HG02798 (cell line): ENCODE results near the gene BOLL.
"Not testable (repeated sequence)": the region's sequence is repeated elsewhere in the genome, so short reads cannot be mapped to it uniquely, and the experiment has no call there.

ENCODE experiments used
- ATAC-seq: cut with Tn5 transposase; IDR thresholded peaks from one replicate; pipeline ENCODE4 v1.9.1; 2021; ENCODE audit warnings: mild to moderate bottlenecking; ENCODE audit not compliant: unreplicated experiment, poor library complexity

Gene BOLL

DNA sequence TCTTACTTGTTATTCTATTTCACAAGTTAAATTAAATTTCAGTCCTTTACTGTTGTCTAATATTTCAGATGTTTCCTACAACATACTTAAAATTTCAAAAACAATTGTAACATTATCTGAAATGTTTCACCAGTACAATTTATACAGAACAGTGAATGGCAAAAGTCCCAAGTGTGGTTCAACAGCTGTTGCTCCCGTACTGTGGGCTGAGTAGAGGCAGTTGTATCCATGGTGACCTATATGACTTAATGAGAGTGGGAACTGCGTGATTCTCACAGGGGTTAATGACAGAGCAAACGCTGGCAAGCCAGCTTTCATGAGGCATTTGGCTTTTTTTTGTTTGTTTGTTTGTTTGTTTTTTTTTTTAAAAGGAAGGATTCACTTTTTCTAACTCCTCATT is 13.9 kb upstream of the BOLL start:
- ATAC-seq, result no peak

DNA sequence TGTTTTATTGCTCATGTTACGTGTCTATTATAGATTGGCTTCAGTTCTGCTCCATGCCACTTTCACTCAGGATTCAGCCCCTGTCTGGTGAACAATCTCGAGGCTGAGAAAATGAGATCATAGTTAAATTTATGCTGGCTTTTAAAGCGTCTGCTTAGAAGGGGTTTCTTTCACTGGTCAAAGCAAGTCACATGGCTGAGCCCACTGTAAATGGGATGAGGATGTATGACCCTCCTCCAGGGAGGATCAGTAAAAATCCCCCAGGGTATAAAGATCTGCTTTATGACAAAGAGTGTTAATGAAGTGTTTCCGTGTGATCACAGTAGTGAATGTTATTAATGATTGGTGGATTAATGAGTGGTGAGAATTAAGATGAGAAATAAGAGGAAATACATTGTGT is 13.1 kb upstream of the BOLL start:
- ATAC-seq, result no peak

DNA sequence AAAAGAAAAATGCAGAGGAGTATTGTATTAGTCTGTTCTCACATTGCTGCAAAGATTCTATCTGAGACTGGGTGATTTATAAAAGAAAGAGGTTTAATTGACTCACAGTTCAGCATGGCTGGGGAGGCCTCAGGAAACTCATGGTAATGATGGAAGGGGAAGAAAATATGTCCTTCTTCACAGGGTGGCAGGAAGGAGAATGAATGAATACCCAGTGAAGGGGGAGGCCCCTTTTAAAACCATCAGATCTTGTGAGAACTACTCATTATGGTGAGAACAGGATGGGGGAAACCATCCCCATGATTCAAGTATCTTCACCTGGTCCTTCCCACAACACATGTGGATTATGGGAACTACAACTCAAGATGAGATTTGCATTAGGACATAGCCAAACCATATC is 10.2 kb upstream of the BOLL start:
- no peak for ATAC-seq

DNA sequence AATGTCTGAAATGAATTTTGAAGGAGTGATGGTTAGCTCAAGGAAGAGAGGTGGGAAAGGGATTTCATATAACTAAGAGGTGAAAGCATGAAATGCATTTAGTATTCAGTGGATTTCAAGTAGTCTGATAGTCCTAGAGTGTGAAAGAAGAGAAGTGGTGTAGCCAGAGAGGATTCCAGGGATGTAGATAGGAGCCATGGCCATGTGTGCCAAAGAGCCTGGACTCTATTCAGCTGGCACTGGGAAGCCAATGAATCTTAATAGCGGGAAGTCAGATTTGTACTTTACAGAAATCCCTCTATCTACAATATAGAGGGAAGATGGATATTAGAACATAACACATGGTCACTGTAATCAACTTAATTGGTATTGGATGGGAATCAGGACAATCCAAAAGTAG is 8.3 kb upstream of the BOLL start:
- ATAC-seq, result no peak

DNA sequence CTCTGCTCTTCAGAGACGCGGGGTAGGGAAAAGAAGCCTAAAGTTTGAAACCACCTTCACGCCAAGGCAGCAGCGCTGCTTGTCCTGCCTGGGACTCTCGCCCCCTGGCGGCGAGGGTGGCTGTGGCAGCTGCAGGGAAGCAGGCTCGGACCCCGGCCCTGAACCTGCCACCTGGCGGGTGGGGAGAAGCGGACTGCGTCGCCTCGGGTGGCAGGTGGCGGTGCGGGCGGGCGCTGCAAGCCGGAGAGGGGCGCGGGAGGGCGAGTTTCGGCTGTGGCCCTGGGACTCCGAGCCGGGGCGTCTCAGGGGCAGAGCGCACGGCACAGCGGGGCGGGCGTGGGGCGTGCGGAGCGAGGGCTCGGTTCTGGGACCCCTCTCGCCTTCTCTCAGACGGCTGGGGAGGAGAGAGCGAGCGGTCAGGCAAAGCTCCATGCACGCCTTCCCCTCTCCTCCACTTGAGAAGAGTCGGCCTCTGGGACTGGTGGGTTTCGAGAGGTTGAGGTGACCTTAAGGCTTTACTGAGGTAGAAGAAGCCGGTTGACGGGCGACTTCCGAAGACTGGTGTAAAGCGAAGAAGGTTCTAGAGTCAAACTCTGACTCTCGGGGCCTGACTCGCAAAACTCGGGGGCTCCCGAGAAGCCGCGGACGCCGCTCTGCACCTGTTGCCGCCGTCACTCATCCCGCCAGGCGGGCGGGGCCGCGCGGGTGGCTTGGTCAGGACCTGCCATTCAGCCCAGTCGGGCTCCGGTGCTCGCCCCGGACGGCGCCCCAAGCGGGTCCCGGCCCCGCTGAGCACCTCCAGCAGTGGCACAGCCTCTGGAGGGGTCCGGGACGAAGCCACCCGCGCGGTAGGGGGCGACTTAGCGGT is 1.1 kb upstream of the BOLL start:
- peak; percentile 78 for ATAC-seq

DNA sequence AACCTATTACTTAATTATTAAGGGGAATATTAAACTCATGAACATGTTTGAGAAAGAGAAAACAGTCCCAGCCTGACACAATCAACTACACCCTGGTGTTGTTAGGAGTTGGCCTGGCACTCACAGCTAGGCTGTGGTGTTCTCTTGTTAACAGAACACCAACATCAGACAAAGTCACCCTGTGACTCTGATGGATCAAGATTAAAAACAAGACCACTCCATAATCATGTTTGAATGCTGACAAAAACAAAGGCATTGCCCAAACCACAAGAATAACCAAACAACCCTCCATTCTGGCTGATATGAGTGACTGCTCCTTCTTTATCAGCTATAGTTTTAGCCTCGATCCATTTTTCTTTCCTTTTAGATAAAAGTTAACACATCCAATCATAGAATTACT is 3.0 kb downstream of the BOLL start:
- ATAC-seq, result no peak

DNA sequence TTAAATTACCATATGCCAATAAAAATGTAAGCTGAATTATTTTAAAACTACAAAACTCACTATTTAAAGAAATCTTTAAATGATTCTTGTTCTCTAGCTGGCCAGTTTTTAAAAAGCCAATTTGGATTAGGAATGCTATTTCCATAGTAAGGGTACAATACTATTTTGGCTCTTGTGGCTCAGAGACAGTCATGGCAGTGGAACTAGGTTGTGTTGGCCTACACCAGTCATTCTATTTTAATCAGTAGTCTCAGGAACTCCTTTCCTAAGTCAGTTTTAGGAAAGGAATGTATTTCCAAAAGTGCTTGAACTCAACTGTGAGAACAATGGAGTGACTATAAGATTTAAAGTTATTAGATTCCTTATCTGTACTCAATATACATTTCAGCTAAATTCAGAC is 5.9 kb downstream of the BOLL start:
- no peak for ATAC-seq

DNA sequence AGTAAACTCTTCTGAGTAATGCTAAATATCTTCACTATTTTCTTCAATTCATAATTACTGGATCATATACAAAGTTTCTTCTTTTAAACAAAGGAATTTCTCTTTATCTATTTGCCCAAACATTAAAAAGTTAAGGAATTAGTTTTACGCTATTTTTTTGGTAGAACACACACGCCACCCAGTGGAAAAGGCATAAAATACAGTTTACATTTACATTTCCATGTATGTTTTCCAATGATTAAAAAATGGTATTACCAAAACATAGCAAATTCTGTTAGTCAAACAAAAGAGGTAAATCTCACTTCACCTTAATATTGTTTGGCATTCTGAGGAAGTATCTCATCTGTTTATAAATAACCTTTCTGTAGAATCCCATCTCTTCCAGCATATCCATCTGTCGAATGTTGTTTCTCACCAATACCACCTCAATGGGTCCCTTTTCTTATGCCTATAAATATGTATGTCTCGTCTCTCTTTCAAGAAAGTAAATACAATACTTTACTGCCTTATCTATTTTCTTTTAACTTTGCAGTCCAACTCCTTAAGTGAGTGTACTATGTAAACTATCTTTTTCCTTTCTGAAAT is 7.2 kb downstream of the BOLL start:
- ATAC-seq, result no peak

DNA sequence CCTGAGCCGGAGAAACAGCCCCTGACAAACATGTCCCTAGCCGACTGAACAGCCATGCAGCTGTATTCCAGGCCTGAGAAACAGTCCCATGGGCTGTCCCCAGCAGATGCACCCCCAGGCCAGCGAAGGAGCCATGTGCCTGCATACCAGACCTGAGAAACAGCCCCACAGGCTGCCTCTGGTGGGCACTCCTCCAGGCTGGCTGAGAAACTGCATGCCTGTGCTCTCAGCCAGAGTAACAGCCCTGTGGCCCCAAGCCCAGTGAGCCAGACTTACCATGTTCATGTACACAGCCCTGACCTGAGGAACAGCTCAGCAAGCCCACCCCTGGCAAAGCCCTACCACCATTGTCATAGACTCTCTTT is 24.8 kb downstream of the BOLL start:
- no peak for ATAC-seq

DNA sequence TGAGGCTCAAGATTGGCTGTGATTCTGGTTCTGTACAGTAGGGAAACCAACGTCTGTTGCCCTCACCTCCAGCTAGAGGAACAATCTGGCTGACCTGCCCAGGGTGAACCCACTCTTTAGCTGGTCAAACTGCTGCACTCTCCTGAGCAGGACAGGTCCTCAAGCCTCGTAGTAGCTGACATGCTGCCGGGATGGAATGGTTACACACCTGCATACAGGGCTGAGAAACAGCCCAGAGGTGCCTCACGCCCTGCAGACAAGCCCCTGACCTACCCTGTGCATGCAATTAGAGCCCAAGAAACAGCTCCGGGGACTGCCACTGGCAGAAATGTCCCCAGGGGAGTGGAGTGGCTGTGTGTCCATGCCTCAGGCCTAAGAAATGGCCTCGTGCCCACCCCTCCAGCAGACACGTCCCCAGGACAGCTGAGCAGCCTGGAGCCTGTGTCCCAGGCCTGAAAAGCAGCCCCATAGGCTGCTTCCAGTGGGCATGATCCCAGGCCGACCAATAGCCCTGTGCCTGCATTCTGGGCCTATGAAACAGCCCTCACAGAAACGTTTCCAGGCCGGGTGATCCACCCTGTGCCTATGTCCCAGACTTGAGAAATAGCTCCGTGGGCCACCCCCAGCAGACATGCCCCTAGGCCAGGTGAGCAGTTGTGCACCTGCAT is 25.4 kb downstream of the BOLL start:
- no peak for ATAC-seq

DNA sequence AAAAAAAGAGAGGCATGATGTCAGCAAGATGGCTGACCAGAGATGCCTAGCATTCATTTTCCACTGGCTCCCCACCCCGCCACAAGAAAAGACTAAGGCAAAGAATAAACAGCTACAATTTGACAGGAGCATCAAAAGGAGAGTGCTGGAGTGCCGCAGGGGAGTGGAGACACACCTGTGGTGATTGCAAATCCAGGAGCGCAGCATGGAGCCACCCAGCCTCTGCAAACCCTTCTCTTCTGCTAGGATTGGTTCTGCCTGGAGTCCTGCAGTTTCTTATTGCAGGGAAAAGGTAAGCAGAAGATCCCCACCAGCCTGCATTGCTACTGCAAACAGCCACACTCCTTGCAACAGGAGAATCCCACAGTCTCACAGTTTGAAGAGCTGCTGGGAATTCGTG is 26.1 kb downstream of the BOLL start:
- ATAC-seq, result no peak

DNA sequence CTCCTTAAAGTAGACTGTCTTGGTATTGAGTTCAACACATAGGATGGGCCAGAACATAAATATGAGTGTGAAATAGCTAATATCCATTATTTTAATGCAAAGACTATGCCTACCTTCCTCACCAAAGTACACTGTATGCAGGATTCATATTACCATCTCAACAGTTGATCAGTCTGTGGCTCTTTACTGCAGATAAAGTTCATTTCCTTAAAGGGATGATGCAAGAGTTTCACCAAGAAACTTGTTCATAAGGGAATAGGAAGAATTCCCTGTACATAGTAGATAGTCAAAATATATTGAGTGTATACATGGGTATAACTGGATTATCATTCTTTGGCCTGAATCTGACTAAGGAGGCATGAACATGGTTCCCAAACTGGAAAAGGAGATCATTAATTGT is 44.9 kb downstream of the BOLL start:
- ATAC-seq, result no peak

DNA sequence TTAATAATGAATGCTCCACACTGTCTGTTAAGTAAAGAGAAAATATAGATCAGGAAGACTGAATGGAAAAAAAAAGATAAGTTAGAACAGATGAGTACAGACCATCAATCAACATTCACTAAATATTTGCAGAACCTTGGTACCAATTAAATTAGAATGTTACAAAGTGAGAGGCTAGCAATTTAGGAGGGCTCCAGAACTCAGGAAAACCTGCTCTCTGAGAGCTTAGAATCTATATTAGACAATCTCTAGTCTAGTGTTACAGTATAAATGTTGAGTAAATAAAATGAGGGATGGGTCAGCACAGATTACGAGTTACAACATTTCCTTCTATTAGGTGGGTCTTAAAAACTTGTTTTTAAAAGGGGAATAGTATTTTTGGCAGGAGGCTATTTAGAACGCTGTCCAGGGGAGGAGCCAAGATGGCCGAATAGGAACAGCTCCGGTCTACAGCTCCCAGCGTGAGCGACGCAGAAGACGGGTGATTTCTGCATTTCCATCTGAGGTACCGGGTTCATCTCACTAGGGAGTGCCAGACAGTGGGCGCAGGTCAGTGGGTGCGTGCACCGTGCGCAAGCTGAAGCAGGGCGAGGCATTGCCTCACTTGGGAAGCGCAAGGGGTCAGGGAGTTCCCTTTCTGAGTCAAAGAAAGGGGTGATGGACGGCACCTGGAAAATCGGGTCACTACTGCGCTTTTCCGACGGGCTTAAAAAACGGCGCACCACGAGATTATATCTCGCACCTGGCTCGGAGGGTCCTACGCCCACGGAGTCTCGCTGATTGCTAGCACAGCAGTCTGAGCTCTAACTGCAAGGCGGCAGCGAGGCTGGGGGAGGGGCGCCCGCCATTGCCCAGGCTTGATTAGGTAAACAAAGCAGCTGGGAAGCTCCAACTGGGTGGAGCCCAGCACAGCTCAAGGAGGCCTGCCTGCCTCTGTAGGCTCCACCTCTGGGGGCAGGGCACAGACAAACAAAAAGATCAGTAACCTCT is 56.3 kb downstream of the BOLL start:
- not testable (repeated sequence) for ATAC-seq

DNA sequence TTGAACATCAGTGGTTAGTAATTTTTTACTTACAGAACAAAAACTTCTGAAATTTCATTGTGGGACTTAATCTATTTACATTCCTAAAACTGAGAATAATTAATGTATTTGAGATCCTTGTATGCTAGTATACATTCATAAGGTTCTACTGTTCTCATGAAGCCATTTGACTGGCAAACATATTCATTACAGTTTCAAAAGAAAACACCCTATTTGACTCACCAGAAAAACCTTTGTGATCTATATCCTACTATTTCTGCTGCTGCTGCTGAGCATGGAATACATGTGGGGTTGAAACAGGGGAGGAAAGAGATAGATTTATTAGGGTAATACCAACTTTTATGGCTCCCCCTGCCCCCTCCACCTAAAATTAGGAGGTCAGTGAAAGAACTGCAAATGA is 58.1 kb downstream of the BOLL start:
- ATAC-seq, result no peak

DNA sequence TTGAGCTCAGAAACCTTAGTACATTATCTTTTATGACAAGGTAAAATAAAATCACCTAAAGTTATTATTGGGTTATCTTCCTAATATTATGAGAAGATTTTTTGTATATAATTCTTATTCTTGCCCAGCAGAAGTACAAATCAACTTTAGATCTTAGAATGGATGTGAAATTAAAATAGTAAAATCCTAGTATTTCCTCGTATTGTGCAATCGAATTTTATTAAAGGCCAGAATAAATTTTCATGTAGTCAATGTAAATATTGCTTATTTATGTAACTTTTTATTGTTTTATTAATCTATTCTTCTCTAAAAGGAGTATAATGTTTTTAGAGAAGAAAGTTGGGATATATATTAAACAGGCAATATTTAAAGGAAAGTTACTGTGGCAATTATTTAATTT is 67.3 kb downstream of the BOLL start:
- no peak for ATAC-seq

DNA sequence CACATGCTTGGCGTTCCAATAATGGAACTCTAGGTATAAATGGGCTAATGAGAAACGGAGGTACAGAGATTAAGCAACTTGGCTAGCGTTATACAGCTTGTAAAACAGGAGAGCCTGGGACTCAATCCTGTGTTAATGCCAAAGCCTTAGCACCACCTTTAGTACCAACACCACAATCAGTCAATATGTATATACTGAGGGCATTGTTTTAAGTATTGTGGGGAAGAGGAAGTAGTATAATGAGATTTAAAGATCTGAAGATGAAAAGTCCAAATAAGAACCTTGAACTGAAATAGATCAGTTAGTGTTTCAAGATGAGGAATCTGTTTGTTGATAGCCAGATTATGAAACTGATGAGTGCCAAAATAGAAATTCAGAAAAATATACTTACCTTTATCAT is 71.8 kb downstream of the BOLL start:
- no peak for ATAC-seq

DNA sequence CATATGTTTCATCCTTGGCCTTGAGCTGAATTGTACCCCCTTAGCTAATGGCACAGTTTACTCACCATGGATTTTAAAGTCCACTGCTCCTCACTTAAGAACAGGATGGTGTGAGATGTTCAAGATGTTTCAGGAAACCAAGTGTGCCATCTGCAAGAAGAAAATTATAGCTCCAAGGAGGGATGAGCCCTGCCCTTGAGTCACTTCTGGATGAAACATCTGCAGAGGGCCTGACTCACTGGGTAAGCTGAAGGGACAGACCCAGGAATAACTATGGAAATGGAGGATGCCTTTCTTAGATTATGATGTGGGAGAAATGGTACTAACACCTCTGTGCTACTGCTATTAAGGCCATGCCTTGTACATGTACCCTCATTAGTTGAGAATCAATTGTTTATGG is 73.5 kb downstream of the BOLL start:
- no peak for ATAC-seq

DNA sequence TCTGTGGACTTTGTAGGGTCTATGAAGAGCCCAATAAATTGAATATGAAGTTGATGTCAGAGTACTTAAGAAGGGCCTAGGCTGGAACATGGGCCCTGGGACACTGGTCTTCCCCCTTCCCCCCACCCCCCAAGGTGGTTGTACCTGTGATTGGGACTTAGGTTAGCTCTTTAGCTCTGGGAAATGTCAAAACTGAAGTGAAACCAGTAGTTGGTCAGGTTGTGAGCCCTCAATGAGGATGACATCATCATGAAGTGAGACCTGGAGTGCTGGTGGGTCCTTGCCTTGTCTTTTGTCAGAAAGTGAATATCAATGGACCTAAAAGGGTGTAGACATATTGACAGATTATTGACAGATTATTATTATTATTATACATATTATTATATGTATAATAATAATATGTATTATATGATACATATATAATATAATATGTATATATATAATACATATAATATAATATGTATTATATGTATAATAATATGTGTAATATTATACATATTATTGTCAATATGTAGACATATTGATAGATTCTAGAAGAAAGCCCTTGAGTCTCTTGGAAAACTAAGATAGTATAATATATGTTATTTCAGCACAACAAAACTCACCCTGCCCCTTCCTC is 74.6 kb downstream of the BOLL start:
- peak; percentile 84 for ATAC-seq

DNA sequence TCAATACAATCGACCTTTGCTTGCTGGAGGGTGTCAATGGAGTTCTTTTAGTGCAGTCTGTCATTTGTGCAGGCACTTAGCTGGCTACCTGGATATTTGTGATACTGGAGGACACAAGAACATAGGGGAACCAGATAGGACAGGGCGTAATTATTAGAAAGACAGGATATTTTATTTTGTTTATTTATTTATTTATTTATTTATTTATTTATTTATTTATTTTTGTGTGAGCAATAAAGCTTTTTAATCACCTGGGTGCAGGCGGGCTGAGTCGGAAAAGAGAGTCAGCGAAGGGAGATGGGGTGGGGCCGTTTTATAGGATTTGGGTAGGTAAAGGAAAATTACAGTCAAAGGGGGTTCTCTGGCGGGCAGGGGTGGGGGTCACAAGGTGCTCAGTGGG is 76.0 kb downstream of the BOLL start:
- ATAC-seq, result not testable (repeated sequence)

DNA sequence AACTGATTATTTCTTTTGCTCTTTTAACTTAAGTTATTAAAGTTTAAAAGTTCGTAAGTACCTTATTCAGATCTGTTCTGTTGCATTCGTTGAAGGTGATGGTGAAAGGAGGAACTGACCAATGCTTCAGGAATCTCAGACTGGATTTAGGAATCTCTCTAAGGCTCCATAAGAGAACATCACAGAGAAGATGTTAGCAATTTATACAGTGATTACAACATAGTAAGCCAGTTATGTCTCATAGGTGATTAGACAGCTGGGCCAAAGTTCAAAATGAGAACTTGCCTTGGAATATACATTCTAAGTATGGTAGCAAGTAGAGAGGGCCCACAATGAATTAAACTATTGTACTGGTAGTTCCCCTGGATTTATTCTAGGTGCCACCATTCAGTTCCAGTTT is 76.8 kb downstream of the BOLL start:
- ATAC-seq, result no peak
